Prostate gland (tissue), 2 donors: ENCODE results near the gene NHLH2. TPM values are rescaled to one million over a fixed set of nuclear protein-coding genes. Genes with fewer than 3 reads are reported as not detected.
A peak's percentile ranks its signal among the peaks of the same experiment; 100 is the strongest.

ENCODE experiments used
- DNase-seq: peaks from one replicate; pipeline ENCODE4 v3.0.0-alpha.2; 2019; ENCODE audit warnings: low spot score
- H3K27ac ChIP-seq, 2 donors: fragments of 200-600 bp; sonication (generic); 2 replicates each; pipeline ENCODE4 v1.5.1; 2017 to 2019
- H3K27me3 ChIP-seq: fragments of 200-600 bp; sonication (generic); replicated peaks from 2 replicates; pipeline ENCODE4 v1.5.1; 2019; ENCODE audit not compliant: insufficient read depth
- H3K36me3 ChIP-seq, 2 donors: fragments of 200-600 bp; sonication (generic); 1 replicate in 1 of 2; 2 replicates in 1 of 2; pipeline versions ENCODE4 v1.5.1 to v1.8.1; 2017 to 2019
- H3K4me1 ChIP-seq: fragments of 200-600 bp; sonication (generic); replicated peaks from 2 replicates; pipeline ENCODE4 v1.5.1; 2019
- H3K4me3 ChIP-seq, 2 donors: fragments of 200-600 bp; sonication (generic); 2 replicates each; pipeline ENCODE4 v1.5.1; 2017 to 2019
- H3K9me3 ChIP-seq: fragments of 200-600 bp; sonication (generic); 2 replicates; pipeline ENCODE4 v1.5.1; 2017
- CTCF ChIP-seq, 4 experiments: fragments of 200-600 bp in 2 of 4; fragments of 450-650 bp in 2 of 4; sonication (generic) in 2 of 4; IDR thresholded peaks; 1 replicate in 3 of 4; 2 replicates in 1 of 4; pipeline ENCODE4 v1.5.1; 2016 to 2019; ENCODE audit warnings: antibody characterized with exemption in 4 of 4, mild to moderate bottlenecking in 2 of 4, moderate library complexity in 2 of 4
- POLR2A ChIP-seq: fragments of 450-650 bp; IDR thresholded peaks from one replicate; pipeline ENCODE4 v1.6.1; 2016; ENCODE audit warnings: antibody characterized with exemption, mild to moderate bottlenecking
- POLR2AphosphoS5 ChIP-seq: sonication (generic); formaldehyde crosslinking; IDR thresholded peaks from one replicate; pipeline ENCODE4 v1.6.1; 2017; ENCODE audit warnings: antibody characterized with exemption
- WGBS: methylation state at CpG from one replicate; pipeline ENCODE4 v1.1.5; 2018; 5-methylcytosine and 5-hydroxymethylcytosine counted together
- intact Hi-C: fragments of 100-400 bp; cut with DNase I; formaldehyde crosslinking; loops from one replicate; pipeline ENCODE4 v1.14.2; 2022
- total RNA-seq, 2 donors: library from RNA; depleted of rRNA; stranded (reverse); fragments of >200 nt; gene quantifications; one replicate each; pipeline ENCODE4 v1.1.0, GENCODE V29; 2016

Gene NHLH2
- total RNA-seq, 2 donors from 2014 or later = 0.74 TPM; not detected in 1

- 64% methylated on average over 3 of the region's 3 CpGs for WGBS
- H3K27me3 ChIP-seq = no peaks in the 10 kb centered on the region
- no peak for DNase-seq
- H3K27ac ChIP-seq = no peak overlapping the region
- no peak overlapping the region for H3K4me3 ChIP-seq
- TF ChIP-seq CTCF (IDR thresholded peaks at IDR 0.05) (no peak), POLR2A (no peak), POLR2AphosphoS5 (no peak)
- intact Hi-C loops = no loop called here
- no peaks in the 10 kb centered on the region for H3K9me3 ChIP-seq
- H3K4me1 ChIP-seq = peaks cover 2% of the 10 kb centered on the region
- H3K36me3 ChIP-seq = no peaks in the 10 kb centered on the region
These were observed 25.2 kb downstream of the NHLH2 start for GRCh38 chr1:115815694-115816093.

GRCh38 chr1:115814685-115815398, 26.1 kb downstream of the NHLH2 start:
- TF ChIP-seq POLR2A (no peak), POLR2AphosphoS5 (no peak), CTCF (IDR thresholded peaks at IDR 0.05) (no peak)
- H3K27me3 ChIP-seq = no peaks in the 10 kb centered on the region
- 22% methylated on average over 4 of the region's 4 CpGs for WGBS

GRCh38 chr1:115813727-115814126, 27.2 kb downstream of the NHLH2 start:
- intact Hi-C loops = no loop called here
- Histone ChIP-seq H3K9me3 (no peaks in the 10 kb centered on the region), H3K4me3 (no peak overlapping the region), H3K4me1 (peaks cover 6% of the 10 kb centered on the region), H3K36me3 (no peaks in the 10 kb centered on the region), H3K27ac (no peak overlapping the region), H3K27me3 (no peaks in the 10 kb centered on the region)
- 92% methylated on average over 1 of the region's 1 CpG for WGBS
- no peak for DNase-seq
- TF ChIP-seq CTCF (IDR thresholded peaks at IDR 0.05) = no peak
- no peak for TF ChIP-seq POLR2A
- TF ChIP-seq POLR2AphosphoS5 = no peak

More at GRCh38 chr1:115814685-115815398, 26.1 kb downstream of the NHLH2 start:
- intact Hi-C loops = no loop called here
- H3K36me3 ChIP-seq = no peaks in the 10 kb centered on the region
- H3K27ac ChIP-seq = no peak overlapping the region
- no peaks in the 10 kb centered on the region for H3K9me3 ChIP-seq
- DNase-seq = no peak
- H3K4me1 ChIP-seq = peaks cover 6% of the 10 kb centered on the region
- no peak overlapping the region for H3K4me3 ChIP-seq

- TF ChIP-seq POLR2AphosphoS5 (peak; percentile 93), POLR2A (no peak)
- intact Hi-C loops = no loop called here
- Histone ChIP-seq H3K4me1 (peaks cover 6% of the 10 kb centered on the region), H3K4me3 (no peak overlapping the region), H3K27me3 (no peaks in the 10 kb centered on the region), H3K27ac (peak overlapping the region; percentile 25 to 57), H3K9me3 (no peaks in the 10 kb centered on the region), H3K36me3 (no peaks in the 10 kb centered on the region)
- 41% methylated on average over 3 of the region's 3 CpGs for WGBS
- DNase-seq = peak; percentile 82
These were observed 29.6 kb downstream of the NHLH2 start for GRCh38 chr1:115811140-115811828.

GRCh38 chr1:115810609-115811008, 30.3 kb downstream of the NHLH2 start:
- 88% methylated on average over 2 of the region's 2 CpGs for WGBS
- no peak for DNase-seq

More at GRCh38 chr1:115810609-115811008, 30.3 kb downstream of the NHLH2 start:
- Histone ChIP-seq H3K27ac (no peak overlapping the region), H3K27me3 (no peaks in the 10 kb centered on the region), H3K4me3 (no peak overlapping the region), H3K9me3 (no peaks in the 10 kb centered on the region), H3K36me3 (no peaks in the 10 kb centered on the region), H3K4me1 (peaks cover 6% of the 10 kb centered on the region)
- intact Hi-C loops = no loop called here
- no peak for TF ChIP-seq CTCF (IDR thresholded peaks at IDR 0.05)
- no peak for TF ChIP-seq POLR2A
- TF ChIP-seq POLR2AphosphoS5 = no peak
